Nephron progenitor cell (in vitro differentiated cells): ENCODE data around the gene ATG13.
"Not testable (repeated sequence)": the region's sequence is repeated elsewhere in the genome, so short reads cannot be mapped to it uniquely, and the experiment has no call there.

ENCODE experiments used
- DNase-seq: peaks from one replicate; pipeline ENCODE4 v3.0.0; 2021
- H3K27ac Mint-ChIP-seq: 2 replicates; pipeline ENCODE4 v1.8.0; 2021; ENCODE audit warnings: mild to moderate bottlenecking, moderate library complexity, mixed read lengths
- H3K27me3 Mint-ChIP-seq: 2 replicates; pipeline ENCODE4 v1.8.0; 2021; ENCODE audit warnings: mild to moderate bottlenecking, low read depth, mixed read lengths; ENCODE audit not compliant: poor library complexity
- H3K36me3 Mint-ChIP-seq: 2 replicates; pipeline ENCODE4 v1.8.0; 2021; ENCODE audit warnings: low read depth, mixed read lengths
- H3K4me1 Mint-ChIP-seq: 2 replicates; pipeline ENCODE4 v1.8.0; 2021; ENCODE audit warnings: mixed read lengths
- H3K4me3 Mint-ChIP-seq: 2 replicates; pipeline ENCODE4 v1.8.0; 2021; ENCODE audit warnings: mild to moderate bottlenecking, moderate library complexity, mixed read lengths
- H3K9me3 Mint-ChIP-seq: 2 replicates; pipeline ENCODE4 v1.8.0; 2021; ENCODE audit warnings: mild to moderate bottlenecking, moderate library complexity, mixed read lengths
- CTCF ChIP-seq: fragments of 200-600 bp; sonication (generic); IDR thresholded peaks from 2 replicates; pipeline ENCODE4 v1.5.0; 2021; ENCODE audit warnings: antibody characterized with exemption

The ATG13 gene

DNA sequence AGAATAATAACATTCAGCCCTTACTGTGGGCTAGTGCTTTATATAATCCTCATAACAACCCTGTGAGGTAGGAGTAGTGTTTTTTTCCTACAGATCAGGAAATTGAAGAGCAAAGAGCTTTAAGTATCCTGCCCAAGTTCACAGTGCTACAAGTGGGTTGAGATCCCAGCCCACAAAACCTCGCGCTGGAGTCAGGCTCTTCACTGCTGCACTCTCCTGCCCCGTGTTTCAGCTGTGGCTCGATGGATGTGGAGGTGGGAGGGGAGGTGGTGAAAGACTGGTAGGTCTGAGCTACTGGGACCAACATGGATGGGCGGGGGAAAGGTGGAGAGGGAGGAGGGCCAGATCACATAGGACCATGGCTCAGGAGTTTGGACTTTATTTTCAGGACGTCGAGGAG, 89.5 kb downstream of the ATG13 start:
- Mint-ChIP-seq H3K4me3 (no peak overlapping the region), H3K27me3 (peaks cover 4% of the 10 kb centered on the region), H3K9me3 (no peaks in the 10 kb centered on the region), H3K4me1 (peaks cover 7% of the 10 kb centered on the region), H3K27ac (no peak overlapping the region), H3K36me3 (peaks cover 20% of the 10 kb centered on the region)
- DNase-seq, result no peak
- TF ChIP-seq CTCF, result no peak

- not testable (repeated sequence) for H3K36me3 Mint-ChIP-seq, H3K27me3 Mint-ChIP-seq, H3K4me3 Mint-ChIP-seq, H3K4me1 Mint-ChIP-seq, DNase-seq, H3K27ac Mint-ChIP-seq, H3K9me3 Mint-ChIP-seq
Observed at GRCh38 chr11:46709351-46709750, 92.0 kb downstream of the ATG13 start.

GRCh38 chr11:46710821-46711269, 93.5 kb downstream of the ATG13 start:
- no peak for TF ChIP-seq CTCF
- peaks cover 4% of the 10 kb centered on the region for H3K27me3 Mint-ChIP-seq
- no peak for DNase-seq
- no peaks in the 10 kb centered on the region for H3K9me3 Mint-ChIP-seq
- peaks cover 4% of the 10 kb centered on the region for H3K36me3 Mint-ChIP-seq
- H3K4me3 Mint-ChIP-seq, result no peak overlapping the region
- H3K27ac Mint-ChIP-seq, result peak overlapping the region; percentile 80
- H3K4me1 Mint-ChIP-seq, result no peaks in the 10 kb centered on the region

- Mint-ChIP-seq H3K36me3 (peaks cover 4% of the 10 kb centered on the region), H3K27me3 (peaks cover 4% of the 10 kb centered on the region), H3K4me1 (no peaks in the 10 kb centered on the region), H3K4me3 (no peak overlapping the region), H3K9me3 (no peaks in the 10 kb centered on the region), H3K27ac (peak overlapping the region; percentile 80)
- DNase-seq, result no peak
- TF ChIP-seq CTCF, result no peak
Observed at GRCh38 chr11:46711303-46711702, 94.0 kb downstream of the ATG13 start.

- no peak for TF ChIP-seq CTCF
- no peak for DNase-seq
- no peaks in the 10 kb centered on the region for H3K9me3 Mint-ChIP-seq
- H3K36me3 Mint-ChIP-seq, result no peaks in the 10 kb centered on the region
- H3K4me1 Mint-ChIP-seq, result no peaks in the 10 kb centered on the region
- H3K27ac Mint-ChIP-seq, result no peak overlapping the region
- no peak overlapping the region for H3K4me3 Mint-ChIP-seq
- peaks cover 4% of the 10 kb centered on the region for H3K27me3 Mint-ChIP-seq
Observed at GRCh38 chr11:46712874-46713576, 95.7 kb downstream of the ATG13 start.

- H3K36me3 Mint-ChIP-seq, H3K9me3 Mint-ChIP-seq, H3K27ac Mint-ChIP-seq, H3K27me3 Mint-ChIP-seq, H3K4me3 Mint-ChIP-seq, DNase-seq: not testable (repeated sequence)
- peaks cover 23% of the 10 kb centered on the region for H3K4me1 Mint-ChIP-seq
Observed at GRCh38 chr11:46717825-46718154, 100.4 kb downstream of the ATG13 start.
